GM12878 (cell line): ENCODE measurements around the gene RSAD2. TPM values are rescaled to one million over a fixed set of nuclear protein-coding genes. Genes with fewer than 3 reads are reported as not detected.

Source experiments
- ATAC-seq: fragments of 200-7000 bp; cut with Tn5 transposase; 3 replicates; pipeline ENCODE4 v1.9.1; 2020; ENCODE audit warnings: mild to moderate bottlenecking, moderate library complexity
- BruUV-seq: library from RNA; stranded (reverse); fragments of 400-500 nt; replicated peaks from 2 replicates; lab custom pipeline; 2021; lab: Mats Ljungman, UMichigan
- CTCF ChIA-PET: fragments of 300-600 bp; sonication (Branson Sonifier 250); formaldehyde crosslinking; extraction: SDS; loops from one replicate; lab custom pipeline; 2021; ENCODE audit warnings: inconsistent platforms; lab: Yijun Ruan, JAX
- POLR2A ChIA-PET: fragments of 350-600 bp; formaldehyde crosslinking; extraction: SDS; loops from one replicate; lab custom pipeline; 2021; ENCODE audit warnings: inconsistent platforms; lab: Charles Lee
- RAD21 ChIA-PET: fragments of 300-600 bp; sonication (Branson Sonifier 250); formaldehyde crosslinking; loops from one replicate; lab custom pipeline; 2023; ENCODE audit warnings: antibody characterized with exemption; ENCODE audit not compliant: unreplicated experiment; lab: Charles Lee
- SMC1A ChIA-PET: fragments of 300-600 bp; sonication (Branson Sonifier 250); formaldehyde crosslinking; loops from one replicate; lab custom pipeline; 2023; ENCODE audit not compliant: unreplicated experiment, uncharacterized antibody; lab: Charles Lee
- DNase-seq: peaks from one replicate; pipeline ENCODE4 v3.0.0-alpha.2; 2011; ENCODE audit warnings: low read depth, low spot score
- FAIRE-seq: peaks from 3 replicates; lab custom pipeline; 2011; peaks lifted over from hg19 to GRCh38; lab: Jason Lieb, UNC
- H2AFZ ChIP-seq: 2 replicates; pipeline ENCODE4 v1.6.0; 2011; ENCODE audit warnings: low read depth, low read length, control low read depth; ENCODE audit not compliant: control insufficient read depth
- H3K27ac ChIP-seq: 2 replicates; pipeline ENCODE4 v1.5.1; 2011; ENCODE audit warnings: control low read depth; ENCODE audit not compliant: control insufficient read depth, insufficient read depth
- H3K27me3 ChIP-seq, 2 experiments: replicated peaks in 1 of 2; 2 replicates each; pipeline versions ENCODE4 v1.6.0 to v1.6.1; 2011; ENCODE audit warnings: low read length in 1 of 2; ENCODE audit not compliant: control insufficient read depth in 2 of 2, insufficient read depth in 2 of 2
- H3K36me3 ChIP-seq, 2 experiments: 2 replicates each; pipeline ENCODE4 v1.5.1; 2011; ENCODE audit warnings: low read length in 1 of 2; ENCODE audit not compliant: control insufficient read depth in 2 of 2, insufficient read depth in 2 of 2
- H3K4me1 ChIP-seq: 2 replicates; pipeline ENCODE4 v1.6.1; 2011; ENCODE audit warnings: mild to moderate bottlenecking, low read length, moderate library complexity, mixed read lengths; ENCODE audit not compliant: control insufficient read depth, insufficient read depth
- H3K4me2 ChIP-seq: 2 replicates; pipeline ENCODE4 v1.6.0; 2011; ENCODE audit warnings: control low read depth; ENCODE audit not compliant: control insufficient read depth, insufficient read depth
- H3K4me3 ChIP-seq: fragments of 200-600 bp; sonication (generic); 2 replicates; pipeline ENCODE4 v1.5.1; 2016
- H3K79me2 ChIP-seq: 2 replicates; pipeline ENCODE4 v1.6.0; 2011; ENCODE audit warnings: low read length; ENCODE audit not compliant: control insufficient read depth, insufficient read depth
- H3K9ac ChIP-seq: 2 replicates; pipeline ENCODE4 v1.8.0; 2011; ENCODE audit warnings: low read length, control low read depth, mixed read lengths; ENCODE audit not compliant: control insufficient read depth, insufficient read depth
- H3K9me3 ChIP-seq: replicated peaks from 3 replicates; pipeline ENCODE4 v1.5.1; 2011; ENCODE audit warnings: mild to moderate bottlenecking, low read length; ENCODE audit not compliant: control insufficient read depth, insufficient read depth
- H4K20me1 ChIP-seq: 2 replicates; pipeline ENCODE4 v1.6.0; 2011; ENCODE audit not compliant: control insufficient read depth, insufficient read depth
- BCL3 ChIP-seq: IDR thresholded peaks from 2 replicates; pipeline ENCODE4 v1.6.1; 2011; ENCODE audit warnings: borderline replicate concordance, low read depth, mild to moderate bottlenecking, moderate library complexity, low read length; ENCODE audit not compliant: insufficient read depth, poor library complexity, severe bottlenecking
- IRF4 ChIP-seq: IDR thresholded peaks from 2 replicates; pipeline ENCODE4 v1.6.1; 2011; ENCODE audit warnings: low read depth, low read length
- MYB ChIP-seq: fragments of 150-350 bp; IDR thresholded peaks from 2 replicates; pipeline ENCODE4 v1.6.1; 2014; ENCODE audit warnings: mild to moderate bottlenecking, low read depth, low read length, borderline replicate concordance
- PAX5 ChIP-seq: IDR thresholded peaks from 2 replicates; pipeline ENCODE4 v1.6.1; 2011; ENCODE audit warnings: low read depth, low read length, borderline replicate concordance
- SMC3 ChIP-seq: IDR thresholded peaks from 2 replicates; pipeline ENCODE4 v1.6.1; 2011; ENCODE audit warnings: low read length, improper control_type of control experiment, borderline replicate concordance
- ZSCAN29 ChIP-seq: fragments of 450-650 bp; IDR thresholded peaks from 2 replicates; pipeline ENCODE4 v1.6.1; 2017; ENCODE audit warnings: mild to moderate bottlenecking, moderate library complexity
- WGBS: methylation state at CpG from one replicate; pipeline ENCODE4 v1.1.6; 2016; ENCODE audit warnings: low lambda C conversion rate; ENCODE audit not compliant: insufficient replicate concordance, insufficient coverage; ENCODE audit errors: missing lambda C conversion rate; 5-methylcytosine and 5-hydroxymethylcytosine counted together
- in situ Hi-C: fragments of 300-500 bp; cut with MboI; formaldehyde crosslinking; loops from 9 replicates; pipeline ENCODE4 v1.14.3; 2018; ENCODE audit warnings: mixed read lengths
- intact Hi-C: fragments of 100-400 bp; cut with micrococcal nuclease; formaldehyde crosslinking; loops from one replicate; pipeline ENCODE4 v1.14.2; 2022; ENCODE audit not compliant: unreplicated experiment
- polyA plus RNA-seq, 11 experiments: library from polyadenylated mRNA; depleted of rRNA in 4 of 11; unstranded in 6 of 11; stranded (reverse) in 5 of 11; fragments of >200 nt; fragmentation: Nextera tagmentation in 4 of 11; fragmentation: Illumina TruSeq in 1 of 11; extraction: Ambion mirVana in 4 of 11; extraction: Trizol in 1 of 11; gene quantifications; 1 replicate in 1 of 11; 2 replicates in 10 of 11; pipeline versions ENCODE4 v1.2.1 to v1.2.3, GENCODE V29; 2011 to 2016; ENCODE audit warnings: inconsistent platforms in 2 of 11, missing spikeins in 2 of 11, low read depth in 1 of 11
- total RNA-seq, 4 experiments: library from RNA; depleted of rRNA in 3 of 4; stranded (reverse); fragments of >200 nt in 3 of 4; fragmentation: Illumina TruSeq in 1 of 4; extraction: Trizol in 1 of 4; gene quantifications; 2 replicates each; pipeline versions ENCODE4 v1.2.1 to v1.2.3, GENCODE V29; 2013 to 2021
- TF ChIP-seq, protein P1 (sequence below): IDR thresholded peaks from 2 replicates; pipeline ENCODE4 v1.6.1; 2011; ENCODE audit warnings: borderline replicate concordance, low read depth, mild to moderate bottlenecking, moderate library complexity, mixed read lengths, low read length; ENCODE audit not compliant: insufficient read depth; ENCODE audit errors: extremely low read length
- TF ChIP-seq, protein P2 (sequence below): fragments of 450-650 bp; IDR thresholded peaks from 2 replicates; pipeline ENCODE4 v1.6.1; 2017; ENCODE audit warnings: antibody characterized with exemption, mild to moderate bottlenecking, moderate library complexity
- TF ChIP-seq, protein P3 (sequence below): fragments of 450-650 bp; IDR thresholded peaks from 2 replicates; pipeline ENCODE4 v1.6.1; 2016; ENCODE audit warnings: mild to moderate bottlenecking
- TF ChIP-seq, protein P4 (sequence below): fragments of 450-650 bp; IDR thresholded peaks from 2 replicates; pipeline ENCODE4 v1.6.1; 2017; ENCODE audit warnings: mild to moderate bottlenecking, moderate library complexity

Gene RSAD2
- total and polyA plus RNA-seq, 10 of the 15 experiments (the other 5 are each of a cell fraction or from before 2014, with no cell fraction given): 0.24 to 0.90 (median 0.69) TPM

DNA sequence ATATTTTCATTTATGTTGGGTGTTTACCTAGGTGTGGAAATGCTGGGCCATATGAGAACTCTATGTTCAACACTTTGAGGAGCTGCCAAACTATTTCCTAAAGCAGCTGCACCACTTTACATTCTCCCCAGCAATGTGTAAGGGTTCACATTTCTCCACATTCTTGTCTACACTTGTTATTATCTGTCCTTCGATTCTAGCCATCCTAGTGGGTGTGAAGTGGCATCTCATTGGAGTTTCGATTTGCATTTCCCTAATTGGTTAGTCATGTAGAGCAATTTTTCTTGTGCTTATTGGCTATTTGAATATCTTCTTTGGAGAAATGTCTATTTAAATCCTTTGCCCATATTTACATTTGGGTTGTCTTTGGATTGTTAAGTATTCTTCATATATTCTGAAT is 61.5 kb downstream of the RSAD2 start:
- H3K4me1 ChIP-seq: peaks cover 10% of the 10 kb centered on the region
- in situ Hi-C loops (no loop called here), intact Hi-C loops (no loop called here)
- H2AFZ ChIP-seq: no peak overlapping the region
- H3K9me3 ChIP-seq: no peaks in the 10 kb centered on the region; the same call in 2 of the 3 replicates
- no peak for TF ChIP-seq SMC3
- TF ChIP-seq MYB: no peak
- TF ChIP-seq, protein P1, sequence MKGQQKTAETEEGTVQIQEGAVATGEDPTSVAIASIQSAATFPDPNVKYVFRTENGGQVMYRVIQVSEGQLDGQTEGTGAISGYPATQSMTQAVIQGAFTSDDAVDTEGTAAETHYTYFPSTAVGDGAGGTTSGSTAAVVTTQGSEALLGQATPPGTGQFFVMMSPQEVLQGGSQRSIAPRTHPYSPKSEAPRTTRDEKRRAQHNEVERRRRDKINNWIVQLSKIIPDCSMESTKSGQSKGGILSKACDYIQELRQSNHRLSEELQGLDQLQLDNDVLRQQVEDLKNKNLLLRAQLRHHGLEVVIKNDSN: no peak
- TF ChIP-seq, protein P2, sequence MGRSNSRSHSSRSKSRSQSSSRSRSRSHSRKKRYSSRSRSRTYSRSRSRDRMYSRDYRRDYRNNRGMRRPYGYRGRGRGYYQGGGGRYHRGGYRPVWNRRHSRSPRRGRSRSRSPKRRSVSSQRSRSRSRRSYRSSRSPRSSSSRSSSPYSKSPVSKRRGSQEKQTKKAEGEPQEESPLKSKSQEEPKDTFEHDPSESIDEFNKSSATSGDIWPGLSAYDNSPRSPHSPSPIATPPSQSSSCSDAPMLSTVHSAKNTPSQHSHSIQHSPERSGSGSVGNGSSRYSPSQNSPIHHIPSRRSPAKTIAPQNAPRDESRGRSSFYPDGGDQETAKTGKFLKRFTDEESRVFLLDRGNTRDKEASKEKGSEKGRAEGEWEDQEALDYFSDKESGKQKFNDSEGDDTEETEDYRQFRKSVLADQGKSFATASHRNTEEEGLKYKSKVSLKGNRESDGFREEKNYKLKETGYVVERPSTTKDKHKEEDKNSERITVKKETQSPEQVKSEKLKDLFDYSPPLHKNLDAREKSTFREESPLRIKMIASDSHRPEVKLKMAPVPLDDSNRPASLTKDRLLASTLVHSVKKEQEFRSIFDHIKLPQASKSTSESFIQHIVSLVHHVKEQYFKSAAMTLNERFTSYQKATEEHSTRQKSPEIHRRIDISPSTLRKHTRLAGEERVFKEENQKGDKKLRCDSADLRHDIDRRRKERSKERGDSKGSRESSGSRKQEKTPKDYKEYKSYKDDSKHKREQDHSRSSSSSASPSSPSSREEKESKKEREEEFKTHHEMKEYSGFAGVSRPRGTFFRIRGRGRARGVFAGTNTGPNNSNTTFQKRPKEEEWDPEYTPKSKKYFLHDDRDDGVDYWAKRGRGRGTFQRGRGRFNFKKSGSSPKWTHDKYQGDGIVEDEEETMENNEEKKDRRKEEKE: no peak
- TF ChIP-seq, protein P3, sequence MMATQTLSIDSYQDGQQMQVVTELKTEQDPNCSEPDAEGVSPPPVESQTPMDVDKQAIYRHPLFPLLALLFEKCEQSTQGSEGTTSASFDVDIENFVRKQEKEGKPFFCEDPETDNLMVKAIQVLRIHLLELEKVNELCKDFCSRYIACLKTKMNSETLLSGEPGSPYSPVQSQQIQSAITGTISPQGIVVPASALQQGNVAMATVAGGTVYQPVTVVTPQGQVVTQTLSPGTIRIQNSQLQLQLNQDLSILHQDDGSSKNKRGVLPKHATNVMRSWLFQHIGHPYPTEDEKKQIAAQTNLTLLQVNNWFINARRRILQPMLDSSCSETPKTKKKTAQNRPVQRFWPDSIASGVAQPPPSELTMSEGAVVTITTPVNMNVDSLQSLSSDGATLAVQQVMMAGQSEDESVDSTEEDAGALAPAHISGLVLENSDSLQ: no peak
- TF ChIP-seq BCL3: no peak
- TF ChIP-seq ZSCAN29: no peak
- no peak for TF ChIP-seq IRF4
- TF ChIP-seq PAX5: no peak
- TF ChIP-seq, protein P4, sequence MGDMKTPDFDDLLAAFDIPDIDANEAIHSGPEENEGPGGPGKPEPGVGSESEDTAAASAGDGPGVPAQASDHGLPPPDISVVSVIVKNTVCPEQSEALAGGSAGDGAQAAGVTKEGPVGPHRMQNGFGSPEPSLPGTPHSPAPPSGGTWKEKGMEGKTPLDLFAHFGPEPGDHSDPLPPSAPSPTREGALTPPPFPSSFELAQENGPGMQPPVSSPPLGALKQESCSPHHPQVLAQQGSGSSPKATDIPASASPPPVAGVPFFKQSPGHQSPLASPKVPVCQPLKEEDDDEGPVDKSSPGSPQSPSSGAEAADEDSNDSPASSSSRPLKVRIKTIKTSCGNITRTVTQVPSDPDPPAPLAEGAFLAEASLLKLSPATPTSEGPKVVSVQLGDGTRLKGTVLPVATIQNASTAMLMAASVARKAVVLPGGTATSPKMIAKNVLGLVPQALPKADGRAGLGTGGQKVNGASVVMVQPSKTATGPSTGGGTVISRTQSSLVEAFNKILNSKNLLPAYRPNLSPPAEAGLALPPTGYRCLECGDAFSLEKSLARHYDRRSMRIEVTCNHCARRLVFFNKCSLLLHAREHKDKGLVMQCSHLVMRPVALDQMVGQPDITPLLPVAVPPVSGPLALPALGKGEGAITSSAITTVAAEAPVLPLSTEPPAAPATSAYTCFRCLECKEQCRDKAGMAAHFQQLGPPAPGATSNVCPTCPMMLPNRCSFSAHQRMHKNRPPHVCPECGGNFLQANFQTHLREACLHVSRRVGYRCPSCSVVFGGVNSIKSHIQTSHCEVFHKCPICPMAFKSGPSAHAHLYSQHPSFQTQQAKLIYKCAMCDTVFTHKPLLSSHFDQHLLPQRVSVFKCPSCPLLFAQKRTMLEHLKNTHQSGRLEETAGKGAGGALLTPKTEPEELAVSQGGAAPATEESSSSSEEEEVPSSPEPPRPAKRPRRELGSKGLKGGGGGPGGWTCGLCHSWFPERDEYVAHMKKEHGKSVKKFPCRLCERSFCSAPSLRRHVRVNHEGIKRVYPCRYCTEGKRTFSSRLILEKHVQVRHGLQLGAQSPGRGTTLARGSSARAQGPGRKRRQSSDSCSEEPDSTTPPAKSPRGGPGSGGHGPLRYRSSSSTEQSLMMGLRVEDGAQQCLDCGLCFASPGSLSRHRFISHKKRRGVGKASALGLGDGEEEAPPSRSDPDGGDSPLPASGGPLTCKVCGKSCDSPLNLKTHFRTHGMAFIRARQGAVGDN: no peak
- no peak overlapping the region for H3K4me3 ChIP-seq
- no peak overlapping the region for H3K27ac ChIP-seq
- H3K79me2 ChIP-seq: no peaks in the 10 kb centered on the region
- ChIA-PET CTCF (interaction anchor here (0.8 to 2.5 kb wide), 6 partner anchors 11 to 105 kb away, joined by 3 to 9 read pairs (median 4); no protein-coding TSS in a partner anchor), RAD21 (interaction anchor here (1.0 to 1.2 kb wide), 2 partner anchors 33 to 75 kb away, joined by 3 read pairs; no protein-coding TSS in a partner anchor), POLR2A (no interaction called here), SMC1A (interaction anchor here (0.6 to 2.8 kb wide), 3 partner anchors 9 to 305 kb away, joined by 3 to 11 read pairs (median 5); no protein-coding TSS in a partner anchor)
- peaks cover 0 to 2% of the 10 kb centered on the region in 2 experiments; a peak in 2 of 4 replicates for H3K36me3 ChIP-seq
- 3% methylated on average over 2 of the region's 2 CpGs for WGBS
- H3K27me3 ChIP-seq: no peaks in the 10 kb centered on the region
- ATAC-seq (no peak), FAIRE-seq (no peak), DNase-seq (no peak)
- H4K20me1 ChIP-seq: no peaks in the 10 kb centered on the region
- H3K4me2 ChIP-seq: no peak overlapping the region
- H3K9ac ChIP-seq: no peak overlapping the region
- no TSS peak for BruUV-seq
